ENCODE data around the gene TTC34. TPM values are rescaled to one million over a fixed set of nuclear protein-coding genes. Genes with fewer than 3 reads are reported as not detected.

The TTC34 gene
- total RNA-seq, 2 donors from 2014 or later: 0.41 to 0.63 TPM

- TF ChIP-seq, protein P1, sequence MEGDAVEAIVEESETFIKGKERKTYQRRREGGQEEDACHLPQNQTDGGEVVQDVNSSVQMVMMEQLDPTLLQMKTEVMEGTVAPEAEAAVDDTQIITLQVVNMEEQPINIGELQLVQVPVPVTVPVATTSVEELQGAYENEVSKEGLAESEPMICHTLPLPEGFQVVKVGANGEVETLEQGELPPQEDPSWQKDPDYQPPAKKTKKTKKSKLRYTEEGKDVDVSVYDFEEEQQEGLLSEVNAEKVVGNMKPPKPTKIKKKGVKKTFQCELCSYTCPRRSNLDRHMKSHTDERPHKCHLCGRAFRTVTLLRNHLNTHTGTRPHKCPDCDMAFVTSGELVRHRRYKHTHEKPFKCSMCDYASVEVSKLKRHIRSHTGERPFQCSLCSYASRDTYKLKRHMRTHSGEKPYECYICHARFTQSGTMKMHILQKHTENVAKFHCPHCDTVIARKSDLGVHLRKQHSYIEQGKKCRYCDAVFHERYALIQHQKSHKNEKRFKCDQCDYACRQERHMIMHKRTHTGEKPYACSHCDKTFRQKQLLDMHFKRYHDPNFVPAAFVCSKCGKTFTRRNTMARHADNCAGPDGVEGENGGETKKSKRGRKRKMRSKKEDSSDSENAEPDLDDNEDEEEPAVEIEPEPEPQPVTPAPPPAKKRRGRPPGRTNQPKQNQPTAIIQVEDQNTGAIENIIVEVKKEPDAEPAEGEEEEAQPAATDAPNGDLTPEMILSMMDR (IDR thresholded peaks at IDR 0.05): no peak
- no peak for DNase-seq (ENCODE audit: low spot score)
- no peaks in the 10 kb centered on the region for H3K27me3 ChIP-seq (replicated peaks; ENCODE audit: insufficient read depth)
Measured at GRCh38 chr1:2807036-2807435, 5.5 kb upstream of the TTC34 start.

GRCh38 chr1:2806591-2806990 is 5.1 kb upstream of the TTC34 start:
- TF ChIP-seq, protein P1 (IDR thresholded peaks at IDR 0.05): no peak
- ATAC-seq (ENCODE audit: insufficient number of reproducible peaks, low FRiP score, low read depth) (no peak), DNase-seq (ENCODE audit: low spot score) (no peak)
- H3K4me1 ChIP-seq (ENCODE audit: control insufficient read depth in 1 of 2, low read depth in 2 of 2): no peaks in the 10 kb centered on the region
- H3K27ac ChIP-seq: no peak overlapping the region
- no peaks in the 10 kb centered on the region for H3K27me3 ChIP-seq (replicated peaks; ENCODE audit: insufficient read depth)
- H3K36me3 ChIP-seq: no peaks in the 10 kb centered on the region
- H3K4me3 ChIP-seq: no peak overlapping the region
- H3K9me3 ChIP-seq: no peaks in the 10 kb centered on the region

More at GRCh38 chr1:2807036-2807435, 5.5 kb upstream of the TTC34 start:
- no peak for ATAC-seq (ENCODE audit: insufficient number of reproducible peaks, low FRiP score, low read depth)
- Histone ChIP-seq H3K4me1 (ENCODE audit: control insufficient read depth in 1 of 2, low read depth in 2 of 2) (no peaks in the 10 kb centered on the region), H3K4me3 (no peak overlapping the region), H3K36me3 (no peaks in the 10 kb centered on the region), H3K9me3 (no peaks in the 10 kb centered on the region), H3K27ac (no peak overlapping the region)

- no peak for ATAC-seq (ENCODE audit: insufficient number of reproducible peaks, low FRiP score, low read depth)
- Histone ChIP-seq H3K9me3 (no peaks in the 10 kb centered on the region), H3K27me3 (replicated peaks; ENCODE audit: insufficient read depth) (no peaks in the 10 kb centered on the region), H3K36me3 (no peaks in the 10 kb centered on the region), H3K4me1 (ENCODE audit: control insufficient read depth in 1 of 2, low read depth in 2 of 2) (no peaks in the 10 kb centered on the region), H3K27ac (no peak overlapping the region), H3K4me3 (no peak overlapping the region)
- TF ChIP-seq, protein P1 (IDR thresholded peaks at IDR 0.05): no peak
- DNase-seq (ENCODE audit: low spot score): no peak
Measured at GRCh38 chr1:2805801-2806430, 4.4 kb upstream of the TTC34 start.

GRCh38 chr1:2804628-2805351 is 3.3 kb upstream of the TTC34 start:
- no peak for ATAC-seq (ENCODE audit: insufficient number of reproducible peaks, low FRiP score, low read depth)
- DNase-seq (ENCODE audit: low spot score): no peak
- no peaks in the 10 kb centered on the region for H3K36me3 ChIP-seq
- no peaks in the 10 kb centered on the region for H3K27me3 ChIP-seq (replicated peaks; ENCODE audit: insufficient read depth)
- H3K27ac ChIP-seq: no peak overlapping the region
- H3K9me3 ChIP-seq: no peaks in the 10 kb centered on the region
- H3K4me1 ChIP-seq (ENCODE audit: control insufficient read depth in 1 of 2, low read depth in 2 of 2): no peaks in the 10 kb centered on the region
- TF ChIP-seq, protein P1 (IDR thresholded peaks at IDR 0.05): no peak
- no peak overlapping the region for H3K4me3 ChIP-seq

GRCh38 chr1:2803931-2804627 is 2.6 kb upstream of the TTC34 start:
- Histone ChIP-seq H3K36me3 (no peaks in the 10 kb centered on the region), H3K4me3 (no peak overlapping the region), H3K9me3 (no peaks in the 10 kb centered on the region), H3K27me3 (replicated peaks; ENCODE audit: insufficient read depth) (no peaks in the 10 kb centered on the region), H3K27ac (no peak overlapping the region), H3K4me1 (ENCODE audit: control insufficient read depth in 1 of 2, low read depth in 2 of 2) (no peaks in the 10 kb centered on the region)
- TF ChIP-seq, protein P1 (IDR thresholded peaks at IDR 0.05): no peak
- DNase-seq (ENCODE audit: low spot score) (no peak), ATAC-seq (ENCODE audit: insufficient number of reproducible peaks, low FRiP score, low read depth) (no peak)

Data from thoracic aorta (tissue), 2 donors.